ENCODE data around the gene RADIL.

The RADIL gene

DNA sequence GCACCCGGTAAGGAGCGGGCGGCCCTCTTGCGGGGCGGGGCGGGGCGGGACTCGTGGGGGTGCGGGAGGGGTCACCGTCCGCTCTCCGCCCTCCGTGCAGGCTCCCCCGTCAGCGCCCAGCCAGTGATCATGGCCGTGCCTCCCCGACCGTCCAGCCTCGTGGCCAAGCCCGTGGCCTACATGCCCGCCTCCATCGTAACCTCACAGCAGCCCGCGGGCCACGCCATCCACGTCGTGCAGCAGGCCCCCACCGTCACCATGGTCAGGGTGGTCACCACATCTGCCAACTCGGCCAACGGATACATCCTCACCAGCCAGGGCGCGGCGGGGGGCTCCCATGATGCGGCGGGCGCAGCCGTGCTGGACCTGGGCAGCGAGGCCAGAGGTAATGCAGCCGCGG lies 124.3 kb downstream of the RADIL start:
- DNase-seq, result no peak
- no peak overlapping the region for H3K4me3 ChIP-seq (ENCODE audit: insufficient read depth, low read depth, low read length, poor library complexity, severe bottlenecking)
- no peaks in the 10 kb centered on the region for H3K27me3 ChIP-seq (replicated peaks; ENCODE audit: control insufficient read depth, insufficient read depth, low read length, poor library complexity, severe bottlenecking)
- no peaks in the 10 kb centered on the region for H3K9me3 ChIP-seq (ENCODE audit: control insufficient read depth, low read length)
- H3K36me3 ChIP-seq (ENCODE audit: control insufficient read depth, insufficient read depth, low read length), result peaks cover 84% of the 10 kb centered on the region
- H3K27ac ChIP-seq (ENCODE audit: insufficient read depth, low read length, poor library complexity, severe bottlenecking), result no peak overlapping the region
- peaks cover under 1% of the 10 kb centered on the region for H3K4me1 ChIP-seq (ENCODE audit: control insufficient read depth, insufficient read depth, low read length, poor library complexity, severe bottlenecking)

DNA sequence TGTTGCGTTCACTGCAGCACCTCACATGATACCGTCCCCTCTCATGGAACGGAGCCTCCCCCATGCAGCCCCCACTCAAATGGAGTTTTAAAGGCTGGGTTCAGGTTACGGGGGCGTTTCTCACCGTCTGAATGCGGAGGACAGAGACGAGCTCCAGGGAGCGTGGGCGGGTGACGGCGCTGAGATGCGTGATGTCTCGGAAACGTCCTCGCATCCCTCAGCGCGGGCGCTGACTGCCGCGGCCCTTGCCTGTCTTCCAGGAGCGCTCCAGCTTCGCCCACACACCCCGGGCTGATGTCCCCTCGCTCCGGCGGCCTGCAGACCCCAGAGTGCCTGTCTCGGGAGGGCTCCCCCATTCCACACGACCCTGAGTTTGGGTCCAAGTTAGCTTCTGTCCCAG lies 124.7 kb downstream of the RADIL start:
- Histone ChIP-seq H3K36me3 (ENCODE audit: control insufficient read depth, insufficient read depth, low read length) (peaks cover 82% of the 10 kb centered on the region), H3K4me3 (ENCODE audit: insufficient read depth, low read depth, low read length, poor library complexity, severe bottlenecking) (no peak overlapping the region), H3K27ac (ENCODE audit: insufficient read depth, low read length, poor library complexity, severe bottlenecking) (no peak overlapping the region), H3K4me1 (ENCODE audit: control insufficient read depth, insufficient read depth, low read length, poor library complexity, severe bottlenecking) (peaks cover 5% of the 10 kb centered on the region), H3K27me3 (replicated peaks; ENCODE audit: control insufficient read depth, insufficient read depth, low read length, poor library complexity, severe bottlenecking) (no peaks in the 10 kb centered on the region), H3K9me3 (ENCODE audit: control insufficient read depth, low read length) (no peaks in the 10 kb centered on the region)
- DNase-seq, result no peak

DNA sequence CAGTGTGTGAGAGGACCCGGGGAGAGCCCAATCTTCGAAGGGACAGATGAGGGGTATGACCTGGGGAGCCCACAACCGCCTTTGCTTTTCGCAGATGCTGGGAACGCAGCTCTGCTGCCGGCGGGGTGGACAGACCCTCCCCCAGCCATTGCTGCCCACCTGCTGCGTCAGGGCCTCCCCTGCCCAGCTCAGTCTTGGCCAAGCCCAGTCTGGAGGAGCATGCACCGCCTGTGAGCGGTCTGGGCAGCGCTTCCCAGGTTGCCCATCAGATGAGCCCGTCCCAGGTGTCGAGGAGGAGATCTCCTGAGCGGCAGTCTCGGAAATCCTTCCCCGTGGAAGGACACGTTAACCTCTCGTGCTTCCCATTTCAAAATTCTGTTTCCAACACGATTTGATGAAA lies 125.4 kb downstream of the RADIL start:
- Histone ChIP-seq H3K4me1 (ENCODE audit: control insufficient read depth, insufficient read depth, low read length, poor library complexity, severe bottlenecking) (peaks cover 8% of the 10 kb centered on the region), H3K36me3 (ENCODE audit: control insufficient read depth, insufficient read depth, low read length) (peaks cover 75% of the 10 kb centered on the region), H3K9me3 (ENCODE audit: control insufficient read depth, low read length) (no peaks in the 10 kb centered on the region), H3K27me3 (replicated peaks; ENCODE audit: control insufficient read depth, insufficient read depth, low read length, poor library complexity, severe bottlenecking) (no peaks in the 10 kb centered on the region), H3K4me3 (ENCODE audit: insufficient read depth, low read depth, low read length, poor library complexity, severe bottlenecking) (no peak overlapping the region), H3K27ac (ENCODE audit: insufficient read depth, low read length, poor library complexity, severe bottlenecking) (no peak overlapping the region)
- no peak for DNase-seq

DNA sequence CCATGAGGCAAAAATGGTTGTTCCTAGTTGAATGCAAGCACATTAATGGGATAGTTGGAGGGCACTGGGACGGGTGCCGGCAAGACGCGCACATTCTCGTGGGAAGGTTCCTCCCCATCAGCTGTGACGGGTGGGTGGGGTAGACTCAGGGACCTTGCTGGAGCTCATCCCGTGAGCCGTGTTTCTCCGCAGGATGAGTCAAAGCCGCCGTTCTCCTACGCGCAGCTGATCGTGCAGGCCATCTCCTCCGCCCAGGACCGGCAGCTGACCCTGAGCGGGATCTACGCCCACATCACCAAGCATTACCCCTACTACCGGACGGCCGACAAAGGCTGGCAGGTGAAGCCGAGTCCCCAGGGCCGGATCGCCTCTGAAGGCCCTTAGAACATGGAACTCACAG lies 128.5 kb downstream of the RADIL start:
- no peak overlapping the region for H3K4me3 ChIP-seq (ENCODE audit: insufficient read depth, low read depth, low read length, poor library complexity, severe bottlenecking)
- H3K4me1 ChIP-seq (ENCODE audit: control insufficient read depth, insufficient read depth, low read length, poor library complexity, severe bottlenecking), result peaks cover 8% of the 10 kb centered on the region
- no peak overlapping the region for H3K27ac ChIP-seq (ENCODE audit: insufficient read depth, low read length, poor library complexity, severe bottlenecking)
- no peaks in the 10 kb centered on the region for H3K9me3 ChIP-seq (ENCODE audit: control insufficient read depth, low read length)
- no peak for DNase-seq
- peaks cover 49% of the 10 kb centered on the region for H3K36me3 ChIP-seq (ENCODE audit: control insufficient read depth, insufficient read depth, low read length)
- H3K27me3 ChIP-seq (replicated peaks; ENCODE audit: control insufficient read depth, insufficient read depth, low read length, poor library complexity, severe bottlenecking), result no peaks in the 10 kb centered on the region

DNA sequence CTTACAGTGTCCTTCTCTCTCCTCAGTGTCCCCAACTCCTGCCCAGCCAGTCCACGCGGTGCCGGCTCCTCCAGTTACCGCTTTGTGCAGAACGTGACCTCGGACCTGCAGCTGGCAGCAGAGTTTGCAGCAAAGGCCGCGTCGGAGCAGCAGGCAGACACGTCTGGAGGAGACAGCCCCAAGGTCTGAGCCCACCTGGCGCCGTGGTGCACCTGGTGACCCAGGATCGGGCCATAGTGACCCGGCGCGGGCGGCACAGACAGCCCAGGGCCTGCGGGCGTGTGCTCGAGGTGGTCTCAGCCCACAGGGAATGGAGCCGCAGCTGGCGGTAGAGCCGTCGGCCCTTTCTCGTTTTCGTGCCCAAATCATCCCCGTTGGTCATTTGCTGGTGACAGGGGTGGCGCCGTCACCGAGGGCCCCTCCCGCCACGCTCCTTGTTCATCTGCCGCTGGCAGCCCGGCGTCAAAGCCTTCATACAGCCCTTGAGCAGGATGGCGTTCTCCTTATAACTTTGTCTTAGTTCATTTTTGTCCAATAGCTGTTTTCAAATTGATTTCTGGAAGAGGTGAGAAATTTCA lies 129.0 kb downstream of the RADIL start:
- peaks cover 45% of the 10 kb centered on the region for H3K36me3 ChIP-seq (ENCODE audit: control insufficient read depth, insufficient read depth, low read length)
- H3K27ac ChIP-seq (ENCODE audit: insufficient read depth, low read length, poor library complexity, severe bottlenecking), result no peak overlapping the region
- H3K4me3 ChIP-seq (ENCODE audit: insufficient read depth, low read depth, low read length, poor library complexity, severe bottlenecking), result no peak overlapping the region
- DNase-seq, result no peak
- H3K9me3 ChIP-seq (ENCODE audit: control insufficient read depth, low read length), result no peaks in the 10 kb centered on the region
- peaks cover 8% of the 10 kb centered on the region for H3K4me1 ChIP-seq (ENCODE audit: control insufficient read depth, insufficient read depth, low read length, poor library complexity, severe bottlenecking)
- H3K27me3 ChIP-seq (replicated peaks; ENCODE audit: control insufficient read depth, insufficient read depth, low read length, poor library complexity, severe bottlenecking), result no peaks in the 10 kb centered on the region

DNA sequence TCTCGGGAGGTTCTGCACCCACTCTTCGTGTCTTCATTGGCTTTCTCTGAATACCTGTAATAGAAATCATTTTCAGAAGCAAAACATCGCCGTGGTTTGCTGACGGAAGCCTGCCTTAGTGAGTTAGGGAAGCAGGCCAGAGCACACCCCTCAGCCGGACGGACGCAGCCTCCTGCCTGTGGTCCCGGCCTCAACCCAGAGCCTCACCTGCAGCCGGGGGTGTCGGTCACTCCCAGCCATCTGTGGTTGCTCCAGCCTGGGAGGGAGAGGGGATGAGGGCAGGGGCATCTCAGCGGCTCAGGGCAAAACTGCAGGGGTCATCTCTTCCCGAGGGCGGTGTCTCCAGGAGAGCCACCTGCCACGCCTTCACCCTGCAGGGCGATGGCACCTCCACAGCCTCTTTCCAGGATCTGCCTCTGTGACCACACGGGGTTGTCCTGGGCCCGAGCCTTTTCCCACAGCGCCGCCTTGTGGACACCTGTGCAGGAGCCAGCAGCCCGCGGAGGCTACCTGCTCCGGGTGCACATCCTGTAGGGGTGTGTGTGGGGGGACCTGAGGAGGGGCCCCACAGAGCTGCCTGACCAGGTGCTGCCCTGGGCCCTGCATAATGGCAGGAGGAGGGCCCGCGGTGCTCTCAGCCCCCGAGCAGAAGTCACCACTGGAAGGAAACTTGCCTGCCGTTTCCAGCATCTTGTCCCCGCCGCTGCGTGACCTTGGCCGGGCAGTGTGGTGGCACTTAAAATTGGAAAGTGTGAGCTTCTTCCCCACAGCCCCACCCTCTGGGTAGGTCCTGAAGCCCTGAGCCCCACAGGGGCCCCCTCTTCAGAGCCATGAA lies 129.7 kb downstream of the RADIL start:
- Histone ChIP-seq H3K36me3 (ENCODE audit: control insufficient read depth, insufficient read depth, low read length) (peaks cover 39% of the 10 kb centered on the region), H3K4me1 (ENCODE audit: control insufficient read depth, insufficient read depth, low read length, poor library complexity, severe bottlenecking) (peaks cover 8% of the 10 kb centered on the region)
- DNase-seq, result peak; percentile 65 to 79 (median 70)

DNA sequence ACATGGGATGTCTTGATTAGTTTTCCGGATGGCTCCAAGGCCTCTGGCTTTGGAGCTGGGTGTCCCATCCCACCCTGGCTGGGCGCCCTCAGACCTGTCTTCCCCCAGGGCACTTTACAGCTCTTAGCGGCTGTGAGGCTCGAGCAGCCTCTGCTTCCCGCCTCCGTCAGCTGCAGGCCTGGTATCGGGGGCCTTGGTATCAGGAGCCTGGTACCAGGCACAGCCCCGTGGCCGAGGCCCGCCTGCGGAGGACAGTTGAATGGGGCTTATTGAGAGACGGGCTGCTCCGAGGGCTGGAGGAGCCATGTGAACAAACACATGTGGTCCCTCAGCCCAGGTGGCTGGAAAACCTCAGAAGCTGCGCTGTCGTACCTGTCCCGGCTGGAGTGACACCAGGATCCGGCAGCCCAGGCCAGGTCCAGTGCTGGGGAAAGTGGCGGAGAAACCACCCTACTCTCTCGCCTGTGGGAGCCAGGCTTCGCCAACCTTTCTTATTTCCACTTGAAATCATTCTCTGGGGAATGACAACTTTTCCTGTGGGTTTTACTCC lies 132.0 kb downstream of the RADIL start:
- Histone ChIP-seq H3K27ac (ENCODE audit: insufficient read depth, low read length, poor library complexity, severe bottlenecking) (no peak overlapping the region), H3K9me3 (ENCODE audit: control insufficient read depth, low read length) (no peaks in the 10 kb centered on the region), H3K4me3 (ENCODE audit: insufficient read depth, low read depth, low read length, poor library complexity, severe bottlenecking) (no peak overlapping the region), H3K27me3 (replicated peaks; ENCODE audit: control insufficient read depth, insufficient read depth, low read length, poor library complexity, severe bottlenecking) (no peaks in the 10 kb centered on the region), H3K36me3 (ENCODE audit: control insufficient read depth, insufficient read depth, low read length) (peaks cover 18% of the 10 kb centered on the region), H3K4me1 (ENCODE audit: control insufficient read depth, insufficient read depth, low read length, poor library complexity, severe bottlenecking) (peaks cover 28% of the 10 kb centered on the region)
- DNase-seq, result no peak

More for the DNA sequence above, 129.7 kb downstream of the RADIL start:
- Histone ChIP-seq H3K9me3 (ENCODE audit: control insufficient read depth, low read length) (no peaks in the 10 kb centered on the region), H3K4me3 (ENCODE audit: insufficient read depth, low read depth, low read length, poor library complexity, severe bottlenecking) (no peak overlapping the region), H3K27me3 (replicated peaks; ENCODE audit: control insufficient read depth, insufficient read depth, low read length, poor library complexity, severe bottlenecking) (no peaks in the 10 kb centered on the region), H3K27ac (ENCODE audit: insufficient read depth, low read length, poor library complexity, severe bottlenecking) (no peak overlapping the region)

DNA sequence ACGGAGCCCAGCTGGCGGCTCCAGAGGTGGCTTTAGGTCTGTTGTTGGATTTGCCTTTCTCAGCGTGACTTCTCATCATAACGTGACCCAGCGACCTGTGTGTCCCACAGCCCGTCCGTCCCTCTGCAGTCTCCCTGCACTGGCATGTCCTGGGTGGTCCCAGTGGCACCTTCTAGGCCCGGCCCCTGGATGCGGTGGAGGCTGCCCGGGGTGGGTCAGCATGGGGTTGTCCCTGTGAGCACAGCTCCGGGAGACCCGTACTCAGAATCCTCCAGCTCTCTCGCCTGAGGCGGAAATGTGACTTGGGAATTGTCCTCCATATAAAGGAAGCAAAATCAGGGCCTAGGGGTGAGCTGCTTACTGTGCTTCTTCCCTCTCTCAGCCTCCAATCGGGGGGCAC lies 133.7 kb downstream of the RADIL start:
- Histone ChIP-seq H3K4me3 (ENCODE audit: insufficient read depth, low read depth, low read length, poor library complexity, severe bottlenecking) (no peak overlapping the region), H3K9me3 (ENCODE audit: control insufficient read depth, low read length) (no peaks in the 10 kb centered on the region), H3K27me3 (replicated peaks; ENCODE audit: control insufficient read depth, insufficient read depth, low read length, poor library complexity, severe bottlenecking) (no peaks in the 10 kb centered on the region), H3K4me1 (ENCODE audit: control insufficient read depth, insufficient read depth, low read length, poor library complexity, severe bottlenecking) (peaks cover 35% of the 10 kb centered on the region), H3K27ac (ENCODE audit: insufficient read depth, low read length, poor library complexity, severe bottlenecking) (no peak overlapping the region), H3K36me3 (ENCODE audit: control insufficient read depth, insufficient read depth, low read length) (peaks cover 7% of the 10 kb centered on the region)
- no peak for DNase-seq

DNA sequence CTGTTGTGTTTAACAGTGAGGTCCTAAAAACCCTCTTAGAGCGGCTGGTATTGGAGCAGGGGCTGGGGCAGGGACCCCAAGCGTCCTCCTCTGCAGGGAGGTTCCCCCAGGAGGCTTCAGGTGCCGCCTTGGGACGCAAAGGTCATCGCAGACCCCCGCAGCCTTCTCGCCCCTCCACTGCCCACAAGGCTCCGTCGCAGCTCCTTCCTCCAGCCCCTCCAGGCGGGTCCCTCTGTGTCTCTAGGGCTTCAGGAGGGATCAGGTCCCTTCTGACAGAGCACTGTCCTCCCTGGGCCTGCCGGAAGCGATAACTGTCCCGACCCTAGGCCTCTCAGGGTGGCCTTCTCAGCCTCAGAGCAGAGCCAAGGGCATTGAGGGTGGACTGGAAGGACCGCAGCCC lies 134.2 kb downstream of the RADIL start:
- Histone ChIP-seq H3K27me3 (replicated peaks; ENCODE audit: control insufficient read depth, insufficient read depth, low read length, poor library complexity, severe bottlenecking) (no peaks in the 10 kb centered on the region), H3K9me3 (ENCODE audit: control insufficient read depth, low read length) (no peaks in the 10 kb centered on the region), H3K27ac (ENCODE audit: insufficient read depth, low read length, poor library complexity, severe bottlenecking) (peak overlapping the region; percentile 35), H3K36me3 (ENCODE audit: control insufficient read depth, insufficient read depth, low read length) (peaks cover 3% of the 10 kb centered on the region), H3K4me3 (ENCODE audit: insufficient read depth, low read depth, low read length, poor library complexity, severe bottlenecking) (no peak overlapping the region), H3K4me1 (ENCODE audit: control insufficient read depth, insufficient read depth, low read length, poor library complexity, severe bottlenecking) (peaks cover 40% of the 10 kb centered on the region)
- DNase-seq, result no peak
